Measurements from ENCODE around the gene LITAF. TPM values are rescaled to one million over a fixed set of nuclear protein-coding genes. Genes with fewer than 3 reads are reported as not detected.

Gene LITAF
- total RNA-seq, 2 experiments from 2014 or later: 12.2 to 43.2 TPM

GRCh38 chr16:11585460-11586377 lies 1.0 kb downstream of the LITAF start:
- Histone ChIP-seq H3K4me2 (ENCODE audit: low read length) (peak overlapping the region; percentile 79), H2AFZ (ENCODE audit: low read length) (no peak overlapping the region), H3K27ac (ENCODE audit: low read depth, low read length, poor library complexity, severe bottlenecking) (no peak overlapping the region), H4K20me1 (ENCODE audit: insufficient read depth, low read length) (no peaks in the 10 kb centered on the region), H3K4me3 (ENCODE audit: low read depth, low read length, poor library complexity, severe bottlenecking) (peak overlapping the region; percentile 70), H3K36me3 (ENCODE audit: insufficient read depth, low read length) (no peaks in the 10 kb centered on the region), H3K4me1 (ENCODE audit: insufficient read depth, low read length, poor library complexity, severe bottlenecking) (peaks cover 66% of the 10 kb centered on the region), H3K9me3 (ENCODE audit: low read length) (no peaks in the 10 kb centered on the region), H3K79me2 (ENCODE audit: insufficient read depth, low read depth, low read length) (no peaks in the 10 kb centered on the region), H3K9me2 (ENCODE audit: insufficient read depth, low read length) (no peaks in the 10 kb centered on the region)
- POLR2A ChIA-PET: interaction anchor here (0.6 to 2.0 kb wide), 5 partner anchors 12 to 403 kb away, joined by 3 to 7 read pairs (median 3); no protein-coding TSS in a partner anchor
- CTCF ChIA-PET (ENCODE audit: unreplicated experiment): interaction anchor here (1.0 kb wide), 1 partner anchor 9 kb away, joined by 4 read pairs; no protein-coding TSS in a partner anchor
- peak; percentile 39 for DNase-seq (ENCODE audit: low spot score)
- no TSS peak for BruUV-seq (replicated peaks)
- intact Hi-C loops (cut with micrococcal nuclease; ENCODE audit: unreplicated experiment): loop anchor here (2.0 kb wide), 1 partner anchor 33 kb away; no protein-coding TSS in a partner anchor
- TF ChIP-seq EZH2phosphoT487 (IDR thresholded peaks at IDR 0.05; ENCODE audit: borderline replicate concordance, low read depth, low read length) (no peak), CTCF (conservative IDR thresholded peaks at IDR 0.05; ENCODE audit: low read length) (no peak)

GRCh38 chr16:11583889-11584565 lies 2.7 kb downstream of the LITAF start:
- ChIA-PET CTCF (ENCODE audit: unreplicated experiment) (no interaction called here), POLR2A (interaction anchor here (0.6 to 2.2 kb wide), 7 partner anchors 8 to 85 kb away, joined by 3 to 8 read pairs (median 4); no protein-coding TSS in a partner anchor)
- Histone ChIP-seq H2AFZ (ENCODE audit: low read length) (0 out of 2 replicates have a peak overlapping the region, but pooled peaks have one; percentile 25), H3K4me1 (ENCODE audit: insufficient read depth, low read length, poor library complexity, severe bottlenecking) (peaks cover 66% of the 10 kb centered on the region), H3K79me2 (ENCODE audit: insufficient read depth, low read depth, low read length) (no peaks in the 10 kb centered on the region), H3K9me3 (ENCODE audit: low read length) (no peaks in the 10 kb centered on the region), H3K9me2 (ENCODE audit: insufficient read depth, low read length) (no peaks in the 10 kb centered on the region), H3K4me2 (ENCODE audit: low read length) (peak overlapping the region; percentile 79), H4K20me1 (ENCODE audit: insufficient read depth, low read length) (no peaks in the 10 kb centered on the region), H3K4me3 (ENCODE audit: low read depth, low read length, poor library complexity, severe bottlenecking) (peak overlapping the region; percentile 26), H3K27ac (ENCODE audit: low read depth, low read length, poor library complexity, severe bottlenecking) (no peak overlapping the region), H3K36me3 (ENCODE audit: insufficient read depth, low read length) (no peaks in the 10 kb centered on the region)
- DNase-seq (ENCODE audit: low spot score): no peak
- no TSS peak for BruUV-seq (replicated peaks)
- TF ChIP-seq CTCF (conservative IDR thresholded peaks at IDR 0.05; ENCODE audit: low read length) (no peak), EZH2phosphoT487 (IDR thresholded peaks at IDR 0.05; ENCODE audit: borderline replicate concordance, low read depth, low read length) (no peak)
- intact Hi-C loops (cut with micrococcal nuclease; ENCODE audit: unreplicated experiment): no loop called here
